H54 (cell line): ENCODE results near the gene BEST2.
A peak's percentile ranks its signal among the peaks of the same experiment; 100 is the strongest.

Source experiments
- DNase-seq: peaks from one replicate; pipeline ENCODE4 v3.0.0; 2011; ENCODE audit warnings: low spot score, mixed read lengths; ENCODE audit not compliant: insufficient read length
- FAIRE-seq: peaks from 3 replicates; lab custom pipeline; 2011; peaks lifted over from hg19 to GRCh38; lab: Jason Lieb, UNC
- POLR2A ChIP-seq: IDR thresholded peaks from 2 replicates; pipeline ENCODE4 v1.6.1; 2011; ENCODE audit warnings: low read depth, mild to moderate bottlenecking, low read length

The BEST2 gene

DNA sequence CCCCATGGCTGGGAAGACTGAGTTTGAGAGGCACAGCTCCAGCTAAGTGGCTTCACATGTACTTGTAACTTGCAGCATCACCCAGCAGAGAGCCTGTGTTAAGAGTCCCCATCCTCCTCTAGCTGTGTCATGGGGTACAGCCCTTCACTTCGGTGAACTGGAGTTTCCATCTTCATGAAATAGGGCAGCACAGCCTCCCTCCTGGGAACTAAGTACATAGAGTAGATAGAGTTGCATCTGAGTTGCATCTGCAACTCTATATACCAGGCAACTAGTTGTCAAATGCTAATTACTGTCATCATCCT is 48.8 kb downstream of the BEST2 start:
- no peak for DNase-seq
- FAIRE-seq = no peak

GRCh38 chr19:12800923-12801465 is 49.4 kb downstream of the BEST2 start:
- FAIRE-seq = no peak
- DNase-seq = no peak
- TF ChIP-seq POLR2A = no peak

More for the DNA sequence above, 48.8 kb downstream of the BEST2 start:
- no peak for TF ChIP-seq POLR2A

GRCh38 chr19:12801466-12802266 is 50.1 kb downstream of the BEST2 start, which contains the start of the genes PRDX2 and THSD8:
Gene PRDX2 (minus strand): TSS chr19:12801800. CDS start chr19:12801261, 539 bp downstream.
Gene THSD8 (plus strand): TSS chr19:12802069. CDS start chr19:12802072, 3 bp downstream.
- FAIRE-seq = no peak
- no peak for DNase-seq
- TF ChIP-seq POLR2A = peak; percentile 47

DNA sequence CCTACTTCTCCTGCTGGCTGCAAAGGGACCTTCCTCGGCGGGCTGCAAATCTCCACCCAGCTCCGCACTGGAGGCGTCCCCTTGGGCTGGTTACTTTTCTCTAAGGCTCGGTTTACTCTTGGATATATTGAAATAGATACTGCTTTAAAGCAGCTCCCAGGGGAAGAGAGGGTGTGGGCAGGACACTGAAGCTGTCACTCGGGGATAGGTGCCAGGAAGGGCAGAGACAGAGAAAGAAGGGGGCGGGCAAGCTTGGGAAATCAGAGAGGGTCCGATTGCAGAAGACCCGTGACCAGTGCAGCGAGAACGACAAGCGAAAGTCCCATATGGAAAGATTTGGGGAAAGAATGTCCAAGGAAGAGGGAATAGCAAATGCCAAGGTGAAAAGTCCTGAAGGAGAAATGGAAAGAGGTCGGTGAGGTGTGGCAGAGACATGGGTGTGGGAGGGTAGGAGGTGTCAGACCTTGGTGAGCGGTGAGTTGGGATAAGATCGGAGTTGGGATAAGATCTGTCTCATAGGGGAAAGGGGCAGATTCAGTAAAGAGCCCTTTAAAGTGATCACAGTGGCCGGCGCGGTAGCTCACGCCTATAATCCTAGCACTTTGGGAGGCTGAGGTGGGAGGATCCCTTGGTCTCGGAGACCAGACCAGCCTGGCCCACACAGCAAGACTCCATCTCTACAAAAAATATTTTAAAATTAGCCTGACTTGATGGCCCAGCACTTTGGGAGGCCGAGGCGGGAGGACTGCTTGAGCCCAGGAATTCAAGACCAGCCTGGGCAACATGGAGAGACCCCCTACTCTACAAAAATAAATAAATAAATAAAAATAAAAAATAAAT is 50.9 kb downstream of the BEST2 start:
- TF ChIP-seq POLR2A = no peak
- DNase-seq = no peak
- no peak for FAIRE-seq

- DNase-seq (no peak), FAIRE-seq (no peak)
- no peak for TF ChIP-seq POLR2A
Measured at GRCh38 chr19:12804051-12804450, 52.5 kb downstream of the BEST2 start.

DNA sequence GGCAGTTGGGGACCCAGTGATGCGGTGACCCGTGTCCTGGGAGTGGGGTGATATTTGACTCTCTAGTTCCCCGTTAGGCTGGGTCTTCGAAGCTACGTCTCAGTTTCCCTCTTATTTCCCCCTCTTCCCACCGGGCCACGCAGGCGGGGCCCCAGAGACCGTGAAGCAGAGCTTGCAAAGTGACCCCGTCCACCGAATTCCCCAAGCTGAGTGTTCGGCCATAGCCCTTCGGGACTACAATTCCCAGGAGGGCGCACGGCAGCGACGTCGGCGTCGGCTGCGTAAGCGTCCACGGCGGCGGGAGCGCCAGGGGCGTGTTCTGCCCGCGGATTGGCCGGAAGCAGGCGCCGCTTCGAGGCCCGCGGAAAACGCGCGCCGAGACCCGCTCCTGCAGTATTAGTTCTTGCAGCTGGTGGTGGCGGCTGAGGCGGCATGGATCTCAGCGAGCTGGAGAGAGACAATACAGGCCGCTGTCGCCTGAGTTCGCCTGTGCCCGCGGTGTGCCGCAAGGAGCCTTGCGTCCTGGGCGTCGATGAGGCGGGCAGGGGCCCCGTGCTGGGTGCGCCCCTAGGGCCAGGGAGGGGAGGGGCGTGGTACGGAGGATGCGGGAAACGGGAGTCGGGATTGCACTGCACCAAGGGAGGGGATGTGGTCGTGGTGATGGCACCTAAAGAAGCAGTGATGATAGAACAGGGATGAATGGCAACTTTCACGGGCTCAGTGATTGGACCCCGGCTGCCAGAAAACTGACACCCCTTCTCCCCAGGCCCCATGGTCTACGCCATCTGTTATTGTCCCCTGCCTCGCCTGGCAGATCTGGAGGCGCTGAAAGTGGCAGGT is 54.9 kb downstream of the BEST2 start, which contains the start of gene RNASEH2A:
Gene RNASEH2A (plus strand): TSS at position 343 of the 840 bp plus-strand sequence. CDS start 90 bp downstream, at position 433.
- peak; percentile 55 for FAIRE-seq
- peak; percentile 95 for DNase-seq
- peak; percentile 78 for TF ChIP-seq POLR2A
